Esophagus muscularis mucosa (tissue), 4 donors: ENCODE data around the gene CCDC170. TPM values are rescaled to one million over a fixed set of nuclear protein-coding genes. Genes with fewer than 3 reads are reported as not detected.
"Not testable (repeated sequence)": the region's sequence is repeated elsewhere in the genome, so short reads cannot be mapped to it uniquely, and the experiment has no call there.

Source experiments
- DNase-seq: peaks from one replicate; pipeline ENCODE4 v3.0.0-alpha.2; 2017; ENCODE audit errors: extremely low spot score
- H3K27ac ChIP-seq, 4 donors: fragments of 200-600 bp; sonication (generic); replicated peaks in 1 of 4; 1 replicate in 3 of 4; 2 replicates in 1 of 4; pipeline ENCODE4 v1.5.1; 2016 to 2019; ENCODE audit warnings: mild to moderate bottlenecking in 1 of 4
- H3K27me3 ChIP-seq, 4 donors: fragments of 200-600 bp; sonication (generic); one replicate each; pipeline versions ENCODE4 v1.5.1 to v1.6.0; 2016 to 2019
- H3K36me3 ChIP-seq, 4 donors: fragments of 200-600 bp; sonication (generic); one replicate each; pipeline ENCODE4 v1.5.1; 2016 to 2019
- H3K4me1 ChIP-seq, 4 donors: fragments of 200-600 bp; sonication (generic); one replicate each; pipeline ENCODE4 v1.5.1; 2016 to 2019
- H3K4me3 ChIP-seq, 4 donors: fragments of 200-600 bp; sonication (generic); 1 replicate in 2 of 4; 2 replicates in 2 of 4; pipeline ENCODE4 v1.5.1; 2016 to 2019; ENCODE audit warnings: mild to moderate bottlenecking in 4 of 4, moderate library complexity in 1 of 4
- H3K9me3 ChIP-seq, 4 donors: fragments of 200-600 bp; sonication (generic); 1 replicate in 3 of 4; 2 replicates in 1 of 4; pipeline ENCODE4 v1.5.1; 2016 to 2019
- CTCF ChIP-seq, 3 experiments: fragments of 200-600 bp in 2 of 3; fragments of 450-650 bp in 1 of 3; sonication (generic) in 2 of 3; IDR thresholded peaks; one replicate each; pipeline ENCODE4 v1.5.1; 2017 to 2019; ENCODE audit warnings: antibody characterized with exemption in 3 of 3, mild to moderate bottlenecking in 2 of 3, moderate library complexity in 1 of 3
- EP300 ChIP-seq: sonication (generic); formaldehyde crosslinking; IDR thresholded peaks from one replicate; pipeline ENCODE4 v1.6.1; 2017; ENCODE audit warnings: antibody characterized with exemption
- POLR2A ChIP-seq: fragments of 450-650 bp; IDR thresholded peaks from one replicate; pipeline ENCODE4 v1.6.1; 2017; ENCODE audit warnings: antibody characterized with exemption, moderate library complexity, mild to moderate bottlenecking, low read depth
- POLR2AphosphoS5 ChIP-seq, 2 donors: sonication (generic); formaldehyde crosslinking; IDR thresholded peaks; one replicate each; pipeline ENCODE4 v1.6.1; 2017; ENCODE audit warnings: antibody characterized with exemption in 2 of 2
- WGBS: methylation state at CpG from one replicate; pipeline ENCODE4 v1.1.5; 2018; 5-methylcytosine and 5-hydroxymethylcytosine counted together
- intact Hi-C: fragments of 100-400 bp; cut with DNase I; formaldehyde crosslinking; loops from one replicate; pipeline ENCODE4 v1.15.1; 2023
- total RNA-seq, 4 donors: library from RNA; depleted of rRNA; stranded (reverse); fragments of >200 nt; gene quantifications; one replicate each; pipeline versions ENCODE4 v1.1.0 to v1.2.1, GENCODE V29; 2016

Gene CCDC170
- total RNA-seq, 4 donors from 2014 or later, result 0.32 to 1.5 (median 0.49) TPM

GRCh38 chr6:151451417-151451949, 42.3 kb upstream of the CCDC170 start:
- TF ChIP-seq CTCF (IDR thresholded peaks at IDR 0.05), result no peak
- TF ChIP-seq EP300, result no peak
- no peak for TF ChIP-seq POLR2AphosphoS5 (IDR thresholded peaks at IDR 0.05)
- TF ChIP-seq POLR2A, result no peak
- Histone ChIP-seq H3K36me3 (peaks cover 0 to under 1% (median 0%) of the 10 kb centered on the region in 4 donors), H3K27ac (peak overlapping the region; percentile 90 to 96 (median 96)), H3K4me1 (peaks cover 25 to 41% (median 37%) of the 10 kb centered on the region in 4 donors), H3K9me3 (no peaks in the 10 kb centered on the region), H3K27me3 (no peaks in the 10 kb centered on the region), H3K4me3 (peak overlapping the region; percentile 78 to 95 (median 86))
- WGBS, result 3% methylated on average over 22 of the region's 22 CpGs
- intact Hi-C loops, result no loop called here
- no peak for DNase-seq

- Histone ChIP-seq H3K27ac (peak within 1 kb of the TSS; percentile 90 to 96 (median 96)), H3K27me3 (no peaks in the 10 kb centered on the region), H3K4me3 (peak within 1 kb of the TSS; percentile 78 to 95 (median 86)), H3K9me3 (no peaks in the 10 kb centered on the region), H3K36me3 (peaks cover 0 to 6% (median 0%) of the 10 kb centered on the region in 4 donors), H3K4me1 (peaks cover 22 to 43% (median 34%) of the 10 kb centered on the region in 4 donors)
- intact Hi-C loops, result loop anchor here (2.0 kb wide), 1 partner anchor 57 kb away; no protein-coding TSS in a partner anchor
- TF ChIP-seq EP300, result no peak
- no peak for TF ChIP-seq CTCF (IDR thresholded peaks at IDR 0.05)
- TF ChIP-seq POLR2AphosphoS5 (IDR thresholded peaks at IDR 0.05), result peak; percentile 86 to 98
- peak; percentile 36 for TF ChIP-seq POLR2A
- peak; percentile 100 for DNase-seq
- under 1% methylated on average over 47 of the region's 74 CpGs for WGBS
These were observed 41.7 kb upstream of the CCDC170 start, which contains the start of gene RMND1 for GRCh38 chr6:151451950-151452749. TSS of gene RMND1 (minus strand) at chr6:151452126. CDS start at chr6:151445811, 6,315 bp downstream.

- Histone ChIP-seq H3K4me3 (peak overlapping the region; percentile 78 to 95 (median 86)), H3K4me1 (peaks cover 22 to 44% (median 36%) of the 10 kb centered on the region in 4 donors), H3K27me3 (no peaks in the 10 kb centered on the region), H3K27ac (peak overlapping the region; percentile 90 to 96 (median 96)), H3K9me3 (no peaks in the 10 kb centered on the region), H3K36me3 (peaks cover 0 to 10% (median 0%) of the 10 kb centered on the region in 4 donors)
- TF ChIP-seq CTCF (IDR thresholded peaks at IDR 0.05) (no peak), POLR2A (no peak), POLR2AphosphoS5 (IDR thresholded peaks at IDR 0.05) (no peak), EP300 (no peak)
- under 1% methylated on average over 20 of the region's 24 CpGs for WGBS
- intact Hi-C loops, result loop anchor here (2.0 kb wide), 1 partner anchor 58 kb away; no protein-coding TSS in a partner anchor
- no peak for DNase-seq
These were observed 40.9 kb upstream of the CCDC170 start for GRCh38 chr6:151452750-151453427.

- H3K4me3 ChIP-seq, H3K27ac ChIP-seq, DNase-seq, H3K27me3 ChIP-seq, intact Hi-C loops, H3K9me3 ChIP-seq: not testable (repeated sequence)
- 82% methylated on average over 9 of the region's 10 CpGs for whole genome bisulfite sequencing
- Histone ChIP-seq H3K4me1 (peaks cover 22 to 35% (median 32%) of the 10 kb centered on the region in 4 donors), H3K36me3 (peaks cover 12 to 38% (median 25%) of the 10 kb centered on the region in 4 donors)
These were observed 37.9 kb upstream of the CCDC170 start for GRCh38 chr6:151455751-151456398.
